RWPE2 (cell line): ENCODE results near the gene SLAIN2.

Experiments
- ATAC-seq: fragments of 200-7000 bp; cut with Tn5 transposase; 3 replicates; pipeline ENCODE4 v1.9.1; 2021; ENCODE audit warnings: low read depth
- DNase-seq: peaks from one replicate; pipeline ENCODE4 v3.0.0-alpha.2; 2020; ENCODE audit warnings: low spot score
- H3K27ac ChIP-seq: fragments of 450-650 bp; 2 replicates; pipeline ENCODE4 v1.5.1; 2017; ENCODE audit warnings: mild to moderate bottlenecking; ENCODE audit not compliant: poor library complexity, severe bottlenecking
- H3K27me3 ChIP-seq: fragments of 250-450 bp; sonication (Bioruptor Pico); 2 replicates; pipeline ENCODE4 v1.5.1; 2021; ENCODE audit warnings: mild to moderate bottlenecking, moderate library complexity; ENCODE audit not compliant: insufficient read depth, poor library complexity, severe bottlenecking
- H3K36me3 ChIP-seq: fragments of 250-450 bp; sonication (Bioruptor Pico); 2 replicates; pipeline ENCODE4 v1.5.1; 2020; ENCODE audit warnings: low read depth, mild to moderate bottlenecking, moderate library complexity
- H3K4me1 ChIP-seq: fragments of 250-450 bp; sonication (Bioruptor Pico); 2 replicates; pipeline ENCODE4 v1.5.1; 2021; ENCODE audit warnings: mild to moderate bottlenecking, moderate library complexity; ENCODE audit not compliant: insufficient read depth, poor library complexity, severe bottlenecking
- H3K4me3 ChIP-seq: fragments of 250-450 bp; sonication (Bioruptor Pico); 2 replicates; pipeline ENCODE4 v1.5.1; 2021; ENCODE audit warnings: mild to moderate bottlenecking, moderate library complexity; ENCODE audit not compliant: severe bottlenecking
- H3K9me3 ChIP-seq: fragments of 250-450 bp; sonication (Bioruptor Pico); 2 replicates; pipeline ENCODE4 v1.5.1; 2021; ENCODE audit warnings: mild to moderate bottlenecking, moderate library complexity; ENCODE audit not compliant: severe bottlenecking
- TF ChIP-seq, protein P1 (sequence below): fragments of 450-650 bp; IDR thresholded peaks from one replicate; pipeline ENCODE4 v1.5.1; 2017; ENCODE audit warnings: mild to moderate bottlenecking, moderate library complexity; ENCODE audit not compliant: poor library complexity, severe bottlenecking

The SLAIN2 gene

DNA sequence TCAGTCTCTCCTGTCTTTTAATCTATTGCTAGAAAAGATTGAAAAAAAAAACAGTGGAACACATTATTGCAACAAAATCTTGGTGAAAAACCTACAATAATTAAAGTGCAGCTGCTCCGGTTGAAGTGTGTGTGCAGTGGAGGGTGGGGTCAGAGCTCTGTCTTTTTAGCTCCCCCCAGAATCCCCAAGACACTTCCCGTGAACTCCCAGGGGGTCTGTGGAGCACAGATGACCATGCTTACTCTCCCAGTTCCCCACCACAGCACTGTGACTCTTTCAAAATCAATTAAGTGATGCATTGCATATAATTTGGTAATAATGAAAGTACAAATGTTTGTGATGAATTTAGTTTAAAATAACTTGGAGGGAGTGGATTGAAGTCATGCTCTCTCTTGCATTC lies 126.1 kb downstream of the SLAIN2 start:
- Histone ChIP-seq H3K36me3 (no peaks in the 10 kb centered on the region), H3K27ac (no peak overlapping the region), H3K4me3 (no peak overlapping the region), H3K27me3 (no peaks in the 10 kb centered on the region), H3K4me1 (no peaks in the 10 kb centered on the region), H3K9me3 (no peaks in the 10 kb centered on the region)
- ATAC-seq (no peak), DNase-seq (no peak)
- TF ChIP-seq, protein P1, sequence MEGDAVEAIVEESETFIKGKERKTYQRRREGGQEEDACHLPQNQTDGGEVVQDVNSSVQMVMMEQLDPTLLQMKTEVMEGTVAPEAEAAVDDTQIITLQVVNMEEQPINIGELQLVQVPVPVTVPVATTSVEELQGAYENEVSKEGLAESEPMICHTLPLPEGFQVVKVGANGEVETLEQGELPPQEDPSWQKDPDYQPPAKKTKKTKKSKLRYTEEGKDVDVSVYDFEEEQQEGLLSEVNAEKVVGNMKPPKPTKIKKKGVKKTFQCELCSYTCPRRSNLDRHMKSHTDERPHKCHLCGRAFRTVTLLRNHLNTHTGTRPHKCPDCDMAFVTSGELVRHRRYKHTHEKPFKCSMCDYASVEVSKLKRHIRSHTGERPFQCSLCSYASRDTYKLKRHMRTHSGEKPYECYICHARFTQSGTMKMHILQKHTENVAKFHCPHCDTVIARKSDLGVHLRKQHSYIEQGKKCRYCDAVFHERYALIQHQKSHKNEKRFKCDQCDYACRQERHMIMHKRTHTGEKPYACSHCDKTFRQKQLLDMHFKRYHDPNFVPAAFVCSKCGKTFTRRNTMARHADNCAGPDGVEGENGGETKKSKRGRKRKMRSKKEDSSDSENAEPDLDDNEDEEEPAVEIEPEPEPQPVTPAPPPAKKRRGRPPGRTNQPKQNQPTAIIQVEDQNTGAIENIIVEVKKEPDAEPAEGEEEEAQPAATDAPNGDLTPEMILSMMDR: no peak

DNA sequence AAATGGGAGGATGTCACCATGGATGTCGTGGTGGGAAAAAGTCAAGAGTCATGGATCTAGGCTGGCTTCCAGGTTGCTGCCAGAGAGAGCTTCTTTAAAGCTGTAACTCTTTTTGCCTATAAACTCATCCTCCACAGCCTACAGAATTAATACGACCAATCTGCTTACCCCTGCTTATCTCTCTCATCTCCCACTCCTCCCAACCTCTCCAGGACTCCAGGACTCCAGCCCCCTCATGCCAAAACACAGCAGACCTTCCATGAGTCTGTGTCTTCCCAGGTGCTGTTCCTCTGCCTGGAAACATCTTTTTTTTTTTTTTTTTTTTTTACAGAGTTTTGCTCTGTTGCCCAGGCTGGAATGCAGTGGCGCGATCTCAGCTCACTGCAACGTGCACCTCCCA lies 126.6 kb downstream of the SLAIN2 start:
- Histone ChIP-seq H3K4me3 (no peak overlapping the region), H3K36me3 (no peaks in the 10 kb centered on the region), H3K9me3 (no peaks in the 10 kb centered on the region), H3K4me1 (no peaks in the 10 kb centered on the region), H3K27me3 (no peaks in the 10 kb centered on the region), H3K27ac (no peak overlapping the region)
- TF ChIP-seq, protein P1: no peak
- DNase-seq: no peak
- ATAC-seq: no peak

DNA sequence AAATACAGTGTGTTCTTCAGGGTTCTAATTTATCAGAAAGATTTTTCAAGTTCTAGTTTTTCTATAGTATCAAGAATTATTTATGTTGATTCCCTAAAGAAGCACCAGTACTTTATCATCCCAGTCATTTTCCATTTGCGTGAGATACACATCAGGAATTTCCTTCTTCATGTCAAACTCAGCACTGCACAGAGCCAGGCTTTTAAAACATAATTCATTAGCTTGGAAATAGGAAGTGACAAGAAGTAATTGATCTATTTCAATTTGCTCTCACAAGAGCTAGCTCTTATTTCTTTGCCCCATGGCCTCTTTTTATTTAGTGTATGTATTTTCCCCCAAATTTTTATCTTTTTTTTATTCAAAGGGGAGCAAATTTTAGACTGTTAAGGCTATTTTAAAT lies 128.8 kb downstream of the SLAIN2 start:
- no peaks in the 10 kb centered on the region for H3K36me3 ChIP-seq
- no peaks in the 10 kb centered on the region for H3K9me3 ChIP-seq
- DNase-seq: no peak
- ATAC-seq: no peak
- no peak overlapping the region for H3K4me3 ChIP-seq
- TF ChIP-seq, protein P1: no peak
- H3K27ac ChIP-seq: no peak overlapping the region
- no peaks in the 10 kb centered on the region for H3K4me1 ChIP-seq
- no peaks in the 10 kb centered on the region for H3K27me3 ChIP-seq

DNA sequence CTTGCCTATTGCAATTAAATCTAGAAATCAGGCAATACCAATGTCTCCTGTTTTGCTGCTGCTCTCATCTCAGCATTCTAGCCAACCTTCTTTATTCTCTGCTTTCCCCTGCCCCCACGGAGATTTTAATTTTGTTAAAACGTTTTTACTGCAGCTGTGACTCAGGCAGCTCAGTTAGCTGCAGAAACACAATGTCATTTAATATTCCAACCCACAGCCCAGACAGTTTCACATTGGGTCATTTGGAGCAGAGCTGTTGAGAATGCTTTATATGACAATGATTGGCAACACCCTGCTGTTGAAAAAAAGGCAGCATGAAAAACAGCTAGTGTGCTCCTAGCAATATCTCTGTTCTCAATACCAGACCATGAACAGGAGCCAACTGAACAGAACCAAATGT lies 129.2 kb downstream of the SLAIN2 start:
- TF ChIP-seq, protein P1: no peak
- H3K27ac ChIP-seq: no peak overlapping the region
- no peaks in the 10 kb centered on the region for H3K27me3 ChIP-seq
- DNase-seq (no peak), ATAC-seq (no peak)
- no peaks in the 10 kb centered on the region for H3K9me3 ChIP-seq
- no peak overlapping the region for H3K4me3 ChIP-seq
- H3K36me3 ChIP-seq: no peaks in the 10 kb centered on the region
- H3K4me1 ChIP-seq: no peaks in the 10 kb centered on the region

DNA sequence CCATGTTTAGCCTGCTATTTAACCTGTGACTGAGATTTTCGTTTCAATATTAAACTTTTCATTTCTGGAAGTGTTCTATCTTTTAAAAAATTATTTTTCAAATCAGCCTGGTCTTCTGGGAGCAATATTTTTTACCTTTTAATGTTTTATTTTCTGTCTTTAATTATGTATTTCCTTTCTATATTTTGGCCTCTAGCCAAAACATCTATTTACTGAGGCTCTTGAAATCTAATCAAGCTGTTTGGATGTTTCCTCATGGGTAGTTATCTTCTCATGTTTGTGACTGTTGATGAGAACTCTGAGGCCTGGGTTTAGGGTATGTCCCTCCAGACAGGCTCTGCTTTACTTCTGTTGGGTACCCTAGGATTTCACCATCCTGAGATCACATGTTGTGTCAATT lies 131.5 kb downstream of the SLAIN2 start:
- no peak for ATAC-seq
- H3K4me3 ChIP-seq: no peak overlapping the region
- no peak for DNase-seq
- H3K27me3 ChIP-seq: no peaks in the 10 kb centered on the region
- H3K4me1 ChIP-seq: no peaks in the 10 kb centered on the region
- H3K36me3 ChIP-seq: no peaks in the 10 kb centered on the region
- no peaks in the 10 kb centered on the region for H3K9me3 ChIP-seq
- TF ChIP-seq, protein P1: no peak
- no peak overlapping the region for H3K27ac ChIP-seq
